ENCODE data around the gene C1orf198.

C1orf198 gene

GRCh38 chr1:230816018-230816417 is 52.3 kb downstream of the C1orf198 start:
- H3K27ac ChIP-seq (ENCODE audit: low read depth, low read length): no peak overlapping the region
- no peaks in the 10 kb centered on the region for H3K36me3 ChIP-seq (ENCODE audit: control insufficient read depth, low read length)
- H3K4me3 ChIP-seq (ENCODE audit: low read length): no peak overlapping the region
- H3F3A ChIP-seq (ENCODE audit: control insufficient read depth, insufficient read depth): no peaks in the 10 kb centered on the region
- no peak for TF ChIP-seq EZH2phosphoT487 (IDR thresholded peaks at IDR 0.05; ENCODE audit: borderline replicate concordance, low read length)
- TF ChIP-seq CTCF (IDR thresholded peaks at IDR 0.05; ENCODE audit: low read depth, low read length, poor library complexity, severe bottlenecking): no peak
- H3K27me3 ChIP-seq (ENCODE audit: control insufficient read depth, low read length): peaks cover 3% of the 10 kb centered on the region; the same call in 1 of the 2 replicates
- H3K9me2 ChIP-seq (replicated peaks; ENCODE audit: control insufficient read depth, low read length): no peaks in the 10 kb centered on the region
- no peaks in the 10 kb centered on the region for H3K79me2 ChIP-seq (ENCODE audit: control insufficient read depth, low read length)
- H4K20me1 ChIP-seq (ENCODE audit: control insufficient read depth, insufficient read depth, low read depth, low read length): no peaks in the 10 kb centered on the region
- H3K4me1 ChIP-seq (ENCODE audit: control insufficient read depth, low read length): no peaks in the 10 kb centered on the region
- H3K9me3 ChIP-seq (ENCODE audit: control insufficient read depth, insufficient read depth, low read length): peaks cover 8% of the 10 kb centered on the region; the same call in 1 of the 2 replicates
- no peak overlapping the region for H3K4me2 ChIP-seq (ENCODE audit: low read length)

GRCh38 chr1:230814949-230815692 is 53.2 kb downstream of the C1orf198 start:
- TF ChIP-seq EZH2phosphoT487 (IDR thresholded peaks at IDR 0.05; ENCODE audit: borderline replicate concordance, low read length) (no peak), CTCF (IDR thresholded peaks at IDR 0.05; ENCODE audit: low read depth, low read length, poor library complexity, severe bottlenecking) (no peak)
- H3K36me3 ChIP-seq (ENCODE audit: control insufficient read depth, low read length): no peaks in the 10 kb centered on the region
- H4K20me1 ChIP-seq (ENCODE audit: control insufficient read depth, insufficient read depth, low read depth, low read length): no peaks in the 10 kb centered on the region
- no peak overlapping the region for H3K4me2 ChIP-seq (ENCODE audit: low read length)
- H3K4me1 ChIP-seq (ENCODE audit: control insufficient read depth, low read length): no peaks in the 10 kb centered on the region
- peaks cover 3% of the 10 kb centered on the region; the same call in 1 of the 2 replicates for H3K27me3 ChIP-seq (ENCODE audit: control insufficient read depth, low read length)
- peaks cover 8% of the 10 kb centered on the region; the same call in 1 of the 2 replicates for H3K9me3 ChIP-seq (ENCODE audit: control insufficient read depth, insufficient read depth, low read length)
- no peaks in the 10 kb centered on the region for H3K79me2 ChIP-seq (ENCODE audit: control insufficient read depth, low read length)
- H3F3A ChIP-seq (ENCODE audit: control insufficient read depth, insufficient read depth): no peaks in the 10 kb centered on the region
- H3K27ac ChIP-seq (ENCODE audit: low read depth, low read length): no peak overlapping the region
- H3K4me3 ChIP-seq (ENCODE audit: low read length): no peak overlapping the region
- no peaks in the 10 kb centered on the region for H3K9me2 ChIP-seq (replicated peaks; ENCODE audit: control insufficient read depth, low read length)

GRCh38 chr1:230812568-230812967 is 55.8 kb downstream of the C1orf198 start:
- Histone ChIP-seq H3K27me3 (ENCODE audit: control insufficient read depth, low read length) (no peaks in the 10 kb centered on the region), H3K79me2 (ENCODE audit: control insufficient read depth, low read length) (no peaks in the 10 kb centered on the region), H3K9me2 (replicated peaks; ENCODE audit: control insufficient read depth, low read length) (no peaks in the 10 kb centered on the region), H4K20me1 (ENCODE audit: control insufficient read depth, insufficient read depth, low read depth, low read length) (no peaks in the 10 kb centered on the region), H3K4me2 (ENCODE audit: low read length) (no peak overlapping the region), H3K27ac (ENCODE audit: low read depth, low read length) (no peak overlapping the region), H3F3A (ENCODE audit: control insufficient read depth, insufficient read depth) (no peaks in the 10 kb centered on the region), H3K36me3 (ENCODE audit: control insufficient read depth, low read length) (no peaks in the 10 kb centered on the region), H3K9me3 (ENCODE audit: control insufficient read depth, insufficient read depth, low read length) (peaks cover 8% of the 10 kb centered on the region; the same call in 1 of the 2 replicates), H3K4me1 (ENCODE audit: control insufficient read depth, low read length) (no peaks in the 10 kb centered on the region), H3K4me3 (ENCODE audit: low read length) (no peak overlapping the region)
- TF ChIP-seq CTCF (IDR thresholded peaks at IDR 0.05; ENCODE audit: low read depth, low read length, poor library complexity, severe bottlenecking): no peak
- no peak for TF ChIP-seq EZH2phosphoT487 (IDR thresholded peaks at IDR 0.05; ENCODE audit: borderline replicate concordance, low read length)
